Measurements from ENCODE around the gene FLRT1. TPM values are rescaled to one million over a fixed set of nuclear protein-coding genes. Genes with fewer than 3 reads are reported as not detected.

FLRT1 gene
- total RNA-seq, 1 donor from 2014 or later = 0.11 TPM

DNA sequence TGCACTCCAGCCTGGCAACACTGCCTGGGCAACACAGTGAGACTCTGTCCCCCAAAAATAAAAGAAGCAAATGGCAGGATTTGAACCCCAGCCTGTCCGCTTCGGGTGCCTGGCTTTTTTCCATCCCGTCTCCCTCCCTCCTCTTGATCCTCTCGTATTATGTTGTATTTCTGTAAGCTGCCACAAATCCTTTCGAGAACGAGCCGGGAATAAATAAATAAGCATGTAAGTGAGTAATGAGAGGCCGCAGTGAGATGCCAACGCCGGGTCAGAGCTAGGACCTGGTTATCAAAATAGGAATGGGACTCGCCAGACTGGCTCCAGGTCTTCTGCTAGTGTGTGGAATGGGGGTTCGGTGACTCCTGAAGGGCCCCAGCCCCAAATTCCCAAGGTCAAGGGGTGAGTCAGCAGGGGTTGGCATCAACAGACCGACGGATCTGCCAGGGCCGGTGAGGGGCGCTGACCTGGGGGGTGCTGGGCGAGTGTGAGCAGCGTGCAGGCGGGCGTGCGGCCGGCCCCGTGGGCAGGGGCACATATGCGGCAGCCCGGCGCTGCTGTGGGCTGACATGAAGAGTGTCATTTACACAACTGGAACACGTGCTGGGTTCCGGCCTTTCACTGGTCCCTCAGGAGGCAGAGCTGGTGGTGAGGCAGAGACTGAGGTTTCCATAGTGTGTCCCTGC lies 47.8 kb downstream of the FLRT1 start:
- peaks cover 27% of the 10 kb centered on the region for H3K4me1 Mint-ChIP-seq
- Histone ChIP-seq H3K27me3 (peaks cover 15% of the 10 kb centered on the region), H3K27ac (no peak overlapping the region), H3K9me3 (ENCODE audit: low read depth) (no peaks in the 10 kb centered on the region), H2AFZ (replicated peaks) (no peak overlapping the region), H3F3A (ENCODE audit: low read depth) (no peaks in the 10 kb centered on the region), H3K36me3 (no peaks in the 10 kb centered on the region), H3K4me2 (no peak overlapping the region), H3K9ac (no peak overlapping the region), H4K20me1 (ENCODE audit: low read depth) (peaks cover 8% of the 10 kb centered on the region), H3K4me3 (no peak overlapping the region), H3K79me2 (ENCODE audit: low read depth) (no peaks in the 10 kb centered on the region), H3K4me1 (peaks cover 10% of the 10 kb centered on the region)
- no peak overlapping the region for H3K4me3 Mint-ChIP-seq
- H3K36me3 Mint-ChIP-seq = peaks cover 2% of the 10 kb centered on the region
- no peaks in the 10 kb centered on the region for H3K9me3 Mint-ChIP-seq
- H3K27me3 Mint-ChIP-seq (ENCODE audit: insufficient read depth, low read depth) = peaks cover 8% of the 10 kb centered on the region
- TF ChIP-seq EZH2 (IDR thresholded peaks at IDR 0.05) = no peak
- TF ChIP-seq, protein P1, sequence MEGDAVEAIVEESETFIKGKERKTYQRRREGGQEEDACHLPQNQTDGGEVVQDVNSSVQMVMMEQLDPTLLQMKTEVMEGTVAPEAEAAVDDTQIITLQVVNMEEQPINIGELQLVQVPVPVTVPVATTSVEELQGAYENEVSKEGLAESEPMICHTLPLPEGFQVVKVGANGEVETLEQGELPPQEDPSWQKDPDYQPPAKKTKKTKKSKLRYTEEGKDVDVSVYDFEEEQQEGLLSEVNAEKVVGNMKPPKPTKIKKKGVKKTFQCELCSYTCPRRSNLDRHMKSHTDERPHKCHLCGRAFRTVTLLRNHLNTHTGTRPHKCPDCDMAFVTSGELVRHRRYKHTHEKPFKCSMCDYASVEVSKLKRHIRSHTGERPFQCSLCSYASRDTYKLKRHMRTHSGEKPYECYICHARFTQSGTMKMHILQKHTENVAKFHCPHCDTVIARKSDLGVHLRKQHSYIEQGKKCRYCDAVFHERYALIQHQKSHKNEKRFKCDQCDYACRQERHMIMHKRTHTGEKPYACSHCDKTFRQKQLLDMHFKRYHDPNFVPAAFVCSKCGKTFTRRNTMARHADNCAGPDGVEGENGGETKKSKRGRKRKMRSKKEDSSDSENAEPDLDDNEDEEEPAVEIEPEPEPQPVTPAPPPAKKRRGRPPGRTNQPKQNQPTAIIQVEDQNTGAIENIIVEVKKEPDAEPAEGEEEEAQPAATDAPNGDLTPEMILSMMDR (IDR thresholded peaks at IDR 0.05) = no peak
- no peak for TF ChIP-seq EZH2phosphoT487 (IDR thresholded peaks at IDR 0.05)
- no peak for DNase-seq (ENCODE audit: low spot score)
- no peak overlapping the region for H3K27ac Mint-ChIP-seq

DNA sequence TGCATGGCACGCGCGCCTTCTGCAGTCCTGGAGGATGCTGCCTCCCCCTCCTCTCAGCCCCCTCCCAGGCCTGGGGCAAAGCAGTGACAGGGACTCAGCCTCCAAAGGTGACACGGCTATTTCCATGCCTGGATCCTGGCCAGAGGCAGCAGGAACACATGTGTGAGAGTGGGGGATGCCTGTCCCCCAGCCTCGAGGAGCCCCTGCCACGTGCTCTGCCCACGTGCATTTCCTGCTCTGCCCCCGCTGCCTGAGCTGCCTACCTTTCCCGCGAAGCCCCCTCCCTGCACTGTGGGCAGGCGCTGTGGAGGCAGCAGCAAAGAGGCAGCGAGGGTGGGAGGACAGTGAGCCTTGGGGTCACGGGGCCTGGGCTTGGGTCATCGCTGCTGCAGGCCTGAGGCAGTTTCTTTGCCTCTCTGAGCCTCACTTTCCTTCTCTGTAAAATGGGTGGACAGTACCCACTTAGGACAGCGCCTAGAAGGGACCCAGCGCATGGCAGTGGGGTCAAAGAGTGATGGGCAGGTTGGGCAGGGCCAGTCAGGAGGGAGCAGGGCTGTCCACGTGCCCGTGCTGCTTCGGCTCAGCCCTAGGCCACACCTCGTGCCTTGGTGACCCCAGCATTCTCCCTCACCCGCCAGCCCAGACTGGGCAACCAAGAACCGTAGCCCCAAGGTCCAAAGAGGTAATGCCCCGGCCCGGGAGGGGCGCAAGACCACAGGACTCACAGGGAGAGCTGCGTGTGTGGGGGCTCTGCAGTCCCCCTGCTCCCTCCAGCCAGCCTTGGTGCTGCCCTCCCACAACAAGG lies 48.6 kb downstream of the FLRT1 start:
- peaks cover 9% of the 10 kb centered on the region for H3K4me1 ChIP-seq
- peaks cover 13% of the 10 kb centered on the region for H3K27me3 ChIP-seq
- H3K4me1 Mint-ChIP-seq = peaks cover 22% of the 10 kb centered on the region

DNA sequence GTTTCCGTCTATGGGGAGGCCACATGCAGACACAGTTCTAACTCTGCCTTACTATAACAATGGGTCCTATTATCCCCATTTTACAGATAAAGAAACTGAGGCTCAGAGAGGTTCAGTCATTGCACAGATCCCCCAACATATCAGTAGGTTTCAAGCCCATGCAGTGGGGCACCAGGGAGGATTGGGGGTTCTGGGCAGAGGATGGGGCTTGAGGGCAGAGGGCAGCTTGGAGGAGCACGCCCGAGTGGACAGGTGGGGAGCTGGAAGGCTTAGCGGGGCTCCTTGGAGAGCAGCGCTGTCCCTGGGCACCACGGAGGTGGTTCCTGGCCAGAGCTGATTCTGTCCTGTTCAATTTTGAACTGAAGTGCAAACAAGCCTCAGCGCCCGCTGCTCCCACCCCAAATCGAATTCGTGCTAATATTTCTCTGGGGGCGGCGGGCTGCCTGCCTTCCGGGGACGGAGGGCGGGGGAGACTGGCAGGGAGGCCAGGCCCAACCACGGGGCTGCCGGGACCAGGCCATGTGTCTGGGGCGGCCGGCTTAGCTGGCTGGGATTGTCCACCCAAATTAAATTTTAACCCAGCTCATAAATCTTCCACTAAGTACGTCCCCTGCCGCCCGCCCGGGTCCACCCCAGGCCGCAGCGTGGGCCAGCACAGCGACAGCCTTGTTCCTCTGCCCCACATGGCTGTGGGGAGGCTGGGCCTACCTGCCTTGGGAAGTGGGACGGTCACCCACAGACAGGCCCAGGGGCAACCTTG lies 49.4 kb downstream of the FLRT1 start:
- peaks cover 29% of the 10 kb centered on the region for H3K4me1 Mint-ChIP-seq
- TF ChIP-seq, protein P1 (IDR thresholded peaks at IDR 0.05) = no peak
- TF ChIP-seq EZH2phosphoT487 (IDR thresholded peaks at IDR 0.05) (no peak), EZH2 (IDR thresholded peaks at IDR 0.05) (no peak)
- no peak overlapping the region for H3K4me3 Mint-ChIP-seq
- Histone ChIP-seq H3K36me3 (no peaks in the 10 kb centered on the region), H3K9ac (no peak overlapping the region), H3K9me3 (ENCODE audit: low read depth) (no peaks in the 10 kb centered on the region), H3K79me2 (ENCODE audit: low read depth) (no peaks in the 10 kb centered on the region), H4K20me1 (ENCODE audit: low read depth) (peaks cover 7% of the 10 kb centered on the region), H3K27me3 (peaks cover 6% of the 10 kb centered on the region), H3K4me1 (peaks cover 17% of the 10 kb centered on the region), H3K4me3 (no peak overlapping the region), H2AFZ (replicated peaks) (no peak overlapping the region), H3K4me2 (no peak overlapping the region), H3K27ac (no peak overlapping the region), H3F3A (ENCODE audit: low read depth) (peaks cover 5% of the 10 kb centered on the region)
- H3K27ac Mint-ChIP-seq = no peak overlapping the region
- H3K27me3 Mint-ChIP-seq (ENCODE audit: insufficient read depth, low read depth) = peaks cover 10% of the 10 kb centered on the region
- H3K36me3 Mint-ChIP-seq = peaks cover 2% of the 10 kb centered on the region
- H3K9me3 Mint-ChIP-seq = no peaks in the 10 kb centered on the region
- no peak for DNase-seq (ENCODE audit: low spot score)

More for the DNA sequence above, 48.6 kb downstream of the FLRT1 start:
- TF ChIP-seq, protein P1 (IDR thresholded peaks at IDR 0.05) = no peak
- TF ChIP-seq EZH2phosphoT487 (IDR thresholded peaks at IDR 0.05) (no peak), EZH2 (IDR thresholded peaks at IDR 0.05) (no peak)
- Histone ChIP-seq H3K9me3 (ENCODE audit: low read depth) (no peaks in the 10 kb centered on the region), H3K36me3 (no peaks in the 10 kb centered on the region), H3K4me3 (no peak overlapping the region), H3K4me2 (no peak overlapping the region), H3K27ac (no peak overlapping the region), H3K79me2 (ENCODE audit: low read depth) (no peaks in the 10 kb centered on the region), H2AFZ (replicated peaks) (no peak overlapping the region), H3K9ac (no peak overlapping the region), H4K20me1 (ENCODE audit: low read depth) (peaks cover 5% of the 10 kb centered on the region), H3F3A (ENCODE audit: low read depth) (no peaks in the 10 kb centered on the region)
- peaks cover 10% of the 10 kb centered on the region for H3K27me3 Mint-ChIP-seq (ENCODE audit: insufficient read depth, low read depth)
- no peak overlapping the region for H3K27ac Mint-ChIP-seq
- no peak for DNase-seq (ENCODE audit: low spot score)
- peaks cover 2% of the 10 kb centered on the region for H3K36me3 Mint-ChIP-seq
- no peaks in the 10 kb centered on the region for H3K9me3 Mint-ChIP-seq
- H3K4me3 Mint-ChIP-seq = no peak overlapping the region

Other genes starting within 250 kb of the FLRT1 start
- 27.2 and 80.0 TPM in 2 replicates for gene SPINDOC, start 222.5 kb upstream of the FLRT1 start, total RNA-seq (ENCODE audit: low replicate concordance)
- 23.0 and 25.4 TPM in 2 replicates for gene MARK2, start 196.8 kb upstream of the FLRT1 start, total RNA-seq (ENCODE audit: low replicate concordance)
- 70.6 and 139 TPM in 2 replicates for gene RCOR2, start 118.8 kb upstream of the FLRT1 start, total RNA-seq (ENCODE audit: low replicate concordance)
- 38.7 and 40.4 TPM in 2 replicates for gene NAA40, start 96.9 kb upstream of the FLRT1 start, total RNA-seq (ENCODE audit: low replicate concordance)
- gene COX8A, start 61.3 kb upstream of the FLRT1 start, total RNA-seq (ENCODE audit: low replicate concordance) = 86.0 and 337 TPM in 2 replicates
- gene OTUB1, start 49.5 kb upstream of the FLRT1 start, total RNA-seq (ENCODE audit: low replicate concordance) = 51.3 and 84.8 TPM in 2 replicates
- gene MACROD1, start 130.2 kb downstream of the FLRT1 start, total RNA-seq (ENCODE audit: low replicate concordance) = 11.9 and 27.8 TPM in 2 replicates
- gene STIP1, start 150.2 kb downstream of the FLRT1 start, total RNA-seq (ENCODE audit: low replicate concordance) = 252 and 254 TPM in 2 replicates
- gene FERMT3, start 170.8 kb downstream of the FLRT1 start, total RNA-seq (ENCODE audit: low replicate concordance) = 0.31 TPM in 1 of 2 replicates, not detected in the other
- gene TRPT1, start 190.3 kb downstream of the FLRT1 start, total RNA-seq (ENCODE audit: low replicate concordance) = 17.5 and 63.4 TPM in 2 replicates
- 23.5 and 28.8 TPM in 2 replicates for gene NUDT22, start 190.3 kb downstream of the FLRT1 start, total RNA-seq (ENCODE audit: low replicate concordance)
- 3.9 and 18.1 TPM in 2 replicates for gene DNAJC4, start 194.6 kb downstream of the FLRT1 start, total RNA-seq (ENCODE audit: low replicate concordance)
- gene VEGFB, start 198.7 kb downstream of the FLRT1 start, total RNA-seq (ENCODE audit: low replicate concordance) = 2.3 and 6.8 TPM in 2 replicates
- 5.3 and 25.1 TPM in 2 replicates for gene FKBP2, start 205.2 kb downstream of the FLRT1 start, total RNA-seq (ENCODE audit: low replicate concordance)
- gene PPP1R14B, start 211.0 kb downstream of the FLRT1 start, total RNA-seq (ENCODE audit: low replicate concordance) = 107 and 167 TPM in 2 replicates
- 15.6 and 43.4 TPM in 2 replicates for gene PLCB3, start 215.6 kb downstream of the FLRT1 start, total RNA-seq (ENCODE audit: low replicate concordance)
- gene BAD, start 248.7 kb downstream of the FLRT1 start, total RNA-seq (ENCODE audit: low replicate concordance) = 19.0 and 49.6 TPM in 2 replicates
- 4.9 and 30.8 TPM in 2 replicates for gene GPR137, start 249.9 kb downstream of the FLRT1 start, total RNA-seq (ENCODE audit: low replicate concordance)

Data from neural progenitor cell (in vitro differentiated cells).